ENCODE results near the gene TMEM52B. TPM values are rescaled to one million over a fixed set of nuclear protein-coding genes. Genes with fewer than 3 reads are reported as not detected.

TMEM52B gene
- total RNA-seq, 4 donors from 2014 or later = 0.17 to 1.6 TPM; not detected in 2

- no peaks in the 10 kb centered on the region for H3K36me3 ChIP-seq
- H3K4me3 ChIP-seq = no peak overlapping the region
- peaks cover 8 to 28% (median 25%) of the 10 kb centered on the region in 4 donors for H3K4me1 ChIP-seq
- H3K27ac ChIP-seq (replicated peaks in 1 of 4) = no peak overlapping the region
- no peaks in the 10 kb centered on the region for H3K27me3 ChIP-seq
- H3K9me3 ChIP-seq = no peaks in the 10 kb centered on the region
- TF ChIP-seq EP300 (IDR thresholded peaks at IDR 0.05) (no peak), POLR2A (IDR thresholded peaks at IDR 0.05; ENCODE audit: low read depth) (no peak), CTCF (IDR thresholded peaks at IDR 0.05) (no peak), POLR2AphosphoS5 (IDR thresholded peaks at IDR 0.05) (no peak)
- WGBS = 78% methylated on average over 3 of the region's 3 CpGs
- no peak for DNase-seq (ENCODE audit: extremely low spot score)
- intact Hi-C loops (cut with DNase I) = loop anchor here (10.0 kb wide), 1 partner anchor 59 kb away; the partner anchor contains the start of gene GABARAPL1
Measured at GRCh38 chr12:10155966-10156365, 22.9 kb upstream of the TMEM52B start.

GRCh38 chr12:10158406-10158805 is 20.4 kb upstream of the TMEM52B start:
- Histone ChIP-seq H3K4me3 (no peak overlapping the region), H3K9me3 (no peaks in the 10 kb centered on the region), H3K27ac (replicated peaks in 1 of 4) (no peak overlapping the region), H3K27me3 (no peaks in the 10 kb centered on the region), H3K36me3 (no peaks in the 10 kb centered on the region), H3K4me1 (peaks cover 3 to 24% (median 21%) of the 10 kb centered on the region in 4 donors)
- no peak for DNase-seq (ENCODE audit: extremely low spot score)
- intact Hi-C loops (cut with DNase I) = loop anchor here (10.0 kb wide), 1 partner anchor 56 kb away; the partner anchor contains the start of gene GABARAPL1
- 75% methylated on average over 2 of the region's 2 CpGs for WGBS
- peak in 1 of 3 experiments; percentile 3 for TF ChIP-seq CTCF (IDR thresholded peaks at IDR 0.05)
- no peak for TF ChIP-seq POLR2A (IDR thresholded peaks at IDR 0.05; ENCODE audit: low read depth)

- H3K4me3 ChIP-seq = no peak overlapping the region
- DNase-seq (ENCODE audit: extremely low spot score) = no peak
- 62% methylated on average over 3 of the region's 3 CpGs for WGBS
- H3K27me3 ChIP-seq = no peaks in the 10 kb centered on the region
- H3K27ac ChIP-seq (replicated peaks in 1 of 4) = no peak overlapping the region
- peaks cover 0 to 18% (median 14%) of the 10 kb centered on the region in 4 donors for H3K4me1 ChIP-seq
- no peaks in the 10 kb centered on the region for H3K36me3 ChIP-seq
- intact Hi-C loops (cut with DNase I) = loop anchor here (10.0 kb wide), 1 partner anchor 56 kb away; the partner anchor contains the start of gene GABARAPL1
- H3K9me3 ChIP-seq = no peaks in the 10 kb centered on the region
- TF ChIP-seq POLR2A (IDR thresholded peaks at IDR 0.05; ENCODE audit: low read depth) = no peak
Measured at GRCh38 chr12:10159280-10159679, 19.6 kb upstream of the TMEM52B start.

- Histone ChIP-seq H3K4me3 (no peak overlapping the region), H3K4me1 (peaks cover 0 to 18% (median 14%) of the 10 kb centered on the region in 4 donors), H3K27me3 (no peaks in the 10 kb centered on the region), H3K36me3 (no peaks in the 10 kb centered on the region), H3K9me3 (no peaks in the 10 kb centered on the region), H3K27ac (replicated peaks in 1 of 4) (peak overlapping the region; percentile 13 to 39 (median 23))
- WGBS = 51% methylated on average over 7 of the region's 7 CpGs
- no peak for DNase-seq (ENCODE audit: extremely low spot score)
- intact Hi-C loops (cut with DNase I) = no loop called here
- TF ChIP-seq EP300 (IDR thresholded peaks at IDR 0.05) = no peak
- no peak for TF ChIP-seq POLR2A (IDR thresholded peaks at IDR 0.05; ENCODE audit: low read depth)
- TF ChIP-seq CTCF (IDR thresholded peaks at IDR 0.05) = no peak
- TF ChIP-seq POLR2AphosphoS5 (IDR thresholded peaks at IDR 0.05) = no peak
Measured at GRCh38 chr12:10160617-10161385, 18.0 kb upstream of the TMEM52B start.

- TF ChIP-seq POLR2AphosphoS5 (IDR thresholded peaks at IDR 0.05) = no peak
- no peak for TF ChIP-seq EP300 (IDR thresholded peaks at IDR 0.05)
- no peak for TF ChIP-seq POLR2A (IDR thresholded peaks at IDR 0.05; ENCODE audit: low read depth)
- TF ChIP-seq CTCF (IDR thresholded peaks at IDR 0.05) = no peak
Measured at GRCh38 chr12:10163084-10163483, 15.7 kb upstream of the TMEM52B start.

More at GRCh38 chr12:10163084-10163483, 15.7 kb upstream of the TMEM52B start:
- 77% methylated on average over 3 of the region's 3 CpGs for WGBS
- no peak for DNase-seq (ENCODE audit: extremely low spot score)
- Histone ChIP-seq H3K9me3 (no peaks in the 10 kb centered on the region), H3K27me3 (no peaks in the 10 kb centered on the region), H3K27ac (replicated peaks in 1 of 4) (no peak overlapping the region), H3K36me3 (no peaks in the 10 kb centered on the region), H3K4me1 (peaks cover 0 to 18% (median 14%) of the 10 kb centered on the region in 4 donors), H3K4me3 (no peak overlapping the region)
- intact Hi-C loops (cut with DNase I) = no loop called here

Measured in esophagus muscularis mucosa (tissue), 4 donors.